SK-N-SH treated with all-trans-retinoic acid at 6 μM for 48 hours (cell line): ENCODE results near the gene GRM5.

Experiments used
- ATAC-seq: fragments of 200-7000 bp; cut with Tn5 transposase; 3 replicates; pipeline ENCODE4 v1.9.1; 2020; ENCODE audit warnings: mild to moderate bottlenecking, moderate library complexity
- ARNTL ChIP-seq: fragments of 450-650 bp; formaldehyde crosslinking; IDR thresholded peaks from 2 replicates; pipeline ENCODE4 v1.5.0; 2020; ENCODE audit warnings: low read depth, mild to moderate bottlenecking, moderate library complexity, borderline replicate concordance
- BACH2 ChIP-seq: fragments of 250-450 bp; sonication (Bioruptor Pico); IDR thresholded peaks from 2 replicates; pipeline ENCODE4 v1.9.0; 2021; ENCODE audit warnings: mild to moderate bottlenecking, borderline replicate concordance
- CREB5 ChIP-seq: fragments of 250-450 bp; sonication (Bioruptor Pico); IDR thresholded peaks from 2 replicates; pipeline ENCODE4 v1.5.1; 2020; ENCODE audit warnings: low read depth, mild to moderate bottlenecking, moderate library complexity
- CSDC2 ChIP-seq: fragments of 250-450 bp; sonication (Bioruptor Pico); IDR thresholded peaks from 2 replicates; pipeline ENCODE4 v1.5.0; 2020; ENCODE audit warnings: mild to moderate bottlenecking, moderate library complexity
- ESRRG ChIP-seq: fragments of 250-450 bp; sonication (Bioruptor Pico); IDR thresholded peaks from 2 replicates; pipeline ENCODE4 v1.6.1; 2021; ENCODE audit warnings: mild to moderate bottlenecking
- GLIS3 ChIP-seq: fragments of 250-450 bp; sonication (Bioruptor Pico); IDR thresholded peaks from 2 replicates; pipeline ENCODE4 v1.5.0; 2020; ENCODE audit warnings: mild to moderate bottlenecking, moderate library complexity
- ISL1 ChIP-seq: fragments of 250-450 bp; sonication (Bioruptor Pico); IDR thresholded peaks from 2 replicates; pipeline ENCODE4 v2.1.2; 2022; ENCODE audit warnings: mild to moderate bottlenecking, moderate library complexity
- OSR1 ChIP-seq: fragments of 250-450 bp; sonication (Bioruptor Pico); IDR thresholded peaks from 2 replicates; pipeline ENCODE4 v1.8.0; 2022; ENCODE audit warnings: moderate library complexity, mild to moderate bottlenecking, inconsistent platforms
- PATZ1 ChIP-seq: fragments of 250-450 bp; sonication (Bioruptor Pico); IDR thresholded peaks from 2 replicates; pipeline ENCODE4 v1.8.0; 2020; ENCODE audit warnings: mild to moderate bottlenecking, moderate library complexity, borderline replicate concordance
- PPARA ChIP-seq: fragments of 250-450 bp; sonication (Bioruptor Pico); IDR thresholded peaks from 2 replicates; pipeline ENCODE4 v1.5.0; 2020; ENCODE audit warnings: mild to moderate bottlenecking, borderline replicate concordance
- RARB ChIP-seq: fragments of 250-450 bp; sonication (Bioruptor Pico); IDR thresholded peaks from 2 replicates; pipeline ENCODE4 v1.8.0; 2021; ENCODE audit warnings: mild to moderate bottlenecking, moderate library complexity
- SNAI2 ChIP-seq: fragments of 250-450 bp; sonication (Bioruptor Pico); IDR thresholded peaks from 2 replicates; pipeline ENCODE4 v1.5.0; 2020; ENCODE audit warnings: mild to moderate bottlenecking, moderate library complexity
- TCF4 ChIP-seq: fragments of 250-450 bp; sonication (Bioruptor Pico); IDR thresholded peaks from 2 replicates; pipeline ENCODE4 v1.8.0; 2021; ENCODE audit warnings: mild to moderate bottlenecking, moderate library complexity, borderline replicate concordance
- TOX ChIP-seq: fragments of 250-450 bp; sonication (Bioruptor Pico); IDR thresholded peaks from 2 replicates; pipeline ENCODE4 v1.8.0; 2021; ENCODE audit warnings: mild to moderate bottlenecking, moderate library complexity, borderline replicate concordance
- TSHZ2 ChIP-seq: fragments of 250-450 bp; sonication (Bioruptor Pico); IDR thresholded peaks from 2 replicates; pipeline ENCODE4 v1.5.0; 2020; ENCODE audit warnings: mild to moderate bottlenecking, moderate library complexity
- ZFP3 ChIP-seq: fragments of 250-450 bp; sonication (Bioruptor Pico); IDR thresholded peaks from 2 replicates; pipeline ENCODE4 v1.5.0; 2020; ENCODE audit warnings: mild to moderate bottlenecking, moderate library complexity
- ZFP30 ChIP-seq: fragments of 450-650 bp; formaldehyde crosslinking; IDR thresholded peaks from 2 replicates; pipeline ENCODE4 v1.5.0; 2022; ENCODE audit warnings: mild to moderate bottlenecking, moderate library complexity
- ZNF565 ChIP-seq: fragments of 450-650 bp; formaldehyde crosslinking; conservative IDR thresholded peaks from 2 replicates; pipeline ENCODE4 v1.5.0; 2020; ENCODE audit warnings: low read depth, mild to moderate bottlenecking, moderate library complexity
- ZNF70 ChIP-seq: fragments of 450-650 bp; formaldehyde crosslinking; IDR thresholded peaks from 2 replicates; pipeline ENCODE4 v1.5.0; 2020; ENCODE audit warnings: mild to moderate bottlenecking, moderate library complexity
- ZNF8 ChIP-seq: fragments of 450-650 bp; formaldehyde crosslinking; IDR thresholded peaks from 2 replicates; pipeline ENCODE4 v1.5.0; 2020; ENCODE audit warnings: mild to moderate bottlenecking, moderate library complexity
- TF ChIP-seq, protein P1 (sequence below): fragments of 250-450 bp; sonication (Bioruptor Pico); IDR thresholded peaks from 2 replicates; pipeline ENCODE4 v1.8.0; 2021; ENCODE audit warnings: low read depth, mild to moderate bottlenecking, moderate library complexity, borderline replicate concordance
- TF ChIP-seq, protein P2 (sequence below): fragments of 250-450 bp; sonication (Bioruptor Pico); IDR thresholded peaks from 2 replicates; pipeline ENCODE4 v1.5.1; 2021; ENCODE audit warnings: mild to moderate bottlenecking, moderate library complexity

The GRM5 gene

DNA sequence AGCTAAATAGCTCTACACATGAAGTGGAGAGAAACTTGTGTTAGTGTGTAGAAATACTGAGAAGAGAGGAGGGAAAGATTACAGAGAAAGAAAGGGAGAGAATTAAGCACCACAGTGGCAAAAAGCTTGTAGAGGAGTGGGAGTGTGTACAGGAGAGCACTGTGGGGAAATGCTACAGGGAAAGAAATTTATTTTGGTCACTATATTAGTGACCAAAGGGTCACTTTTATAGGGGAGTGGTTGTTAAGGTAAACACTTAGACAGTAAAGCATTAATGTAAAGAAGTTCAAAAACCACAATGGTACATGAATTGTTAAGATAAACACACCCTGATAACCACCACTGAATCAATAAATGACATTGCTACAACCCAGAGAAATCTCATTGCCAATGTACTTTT is 421.1 kb downstream of the GRM5 start:
- TF ChIP-seq ZFP30 (CRISPR knock-in tag) (no peak), PATZ1 (no peak), PPARA (CRISPR knock-in tag) (no peak), ZFP3 (CRISPR knock-in tag) (no peak), BACH2 (CRISPR knock-in tag) (no peak), CSDC2 (no peak), CREB5 (no peak), RARB (CRISPR knock-in tag) (no peak), GLIS3 (no peak), ISL1 (CRISPR knock-in tag) (no peak), ZNF565 (CRISPR knock-in tag) (no peak)
- TF ChIP-seq, protein P1, sequence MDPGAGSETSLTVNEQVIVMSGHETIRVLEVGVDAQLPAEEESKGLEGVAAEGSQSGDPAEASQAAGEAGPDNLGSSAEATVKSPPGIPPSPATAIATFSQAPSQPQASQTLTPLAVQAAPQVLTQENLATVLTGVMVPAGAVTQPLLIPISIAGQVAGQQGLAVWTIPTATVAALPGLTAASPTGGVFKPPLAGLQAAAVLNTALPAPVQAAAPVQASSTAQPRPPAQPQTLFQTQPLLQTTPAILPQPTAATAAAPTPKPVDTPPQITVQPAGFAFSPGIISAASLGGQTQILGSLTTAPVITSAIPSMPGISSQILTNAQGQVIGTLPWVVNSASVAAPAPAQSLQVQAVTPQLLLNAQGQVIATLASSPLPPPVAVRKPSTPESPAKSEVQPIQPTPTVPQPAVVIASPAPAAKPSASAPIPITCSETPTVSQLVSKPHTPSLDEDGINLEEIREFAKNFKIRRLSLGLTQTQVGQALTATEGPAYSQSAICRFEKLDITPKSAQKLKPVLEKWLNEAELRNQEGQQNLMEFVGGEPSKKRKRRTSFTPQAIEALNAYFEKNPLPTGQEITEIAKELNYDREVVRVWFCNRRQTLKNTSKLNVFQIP (CRISPR knock-in tag), result no peak
- TF ChIP-seq, protein P2, sequence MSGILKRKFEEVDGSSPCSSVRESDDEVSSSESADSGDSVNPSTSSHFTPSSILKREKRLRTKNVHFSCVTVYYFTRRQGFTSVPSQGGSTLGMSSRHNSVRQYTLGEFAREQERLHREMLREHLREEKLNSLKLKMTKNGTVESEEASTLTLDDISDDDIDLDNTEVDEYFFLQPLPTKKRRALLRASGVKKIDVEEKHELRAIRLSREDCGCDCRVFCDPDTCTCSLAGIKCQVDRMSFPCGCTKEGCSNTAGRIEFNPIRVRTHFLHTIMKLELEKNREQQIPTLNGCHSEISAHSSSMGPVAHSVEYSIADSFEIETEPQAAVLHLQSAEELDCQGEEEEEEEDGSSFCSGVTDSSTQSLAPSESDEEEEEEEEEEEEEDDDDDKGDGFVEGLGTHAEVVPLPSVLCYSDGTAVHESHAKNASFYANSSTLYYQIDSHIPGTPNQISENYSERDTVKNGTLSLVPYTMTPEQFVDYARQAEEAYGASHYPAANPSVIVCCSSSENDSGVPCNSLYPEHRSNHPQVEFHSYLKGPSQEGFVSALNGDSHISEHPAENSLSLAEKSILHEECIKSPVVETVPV, result no peak
- TF ChIP-seq, all 23 proteins: peak for 0
- no peak for ATAC-seq

GRCh38 chr11:88632163-88632562 is 433.6 kb downstream of the GRM5 start:
- no peak for ATAC-seq
- no peak for TF ChIP-seq BACH2 (CRISPR knock-in tag)
- TF ChIP-seq ESRRG (CRISPR knock-in tag), result no peak
- no peak for TF ChIP-seq ISL1 (CRISPR knock-in tag)
- no peak for TF ChIP-seq ZNF565 (CRISPR knock-in tag)
- no peak for TF ChIP-seq ZFP3 (CRISPR knock-in tag)
- no peak for TF ChIP-seq TOX (CRISPR knock-in tag)
- TF ChIP-seq CSDC2, result no peak
- no peak for TF ChIP-seq ARNTL (CRISPR knock-in tag)
- TF ChIP-seq SNAI2, result no peak
- no peak for TF ChIP-seq RARB (CRISPR knock-in tag)
- TF ChIP-seq OSR1 (CRISPR knock-in tag), result no peak
- TF ChIP-seq CREB5, result no peak
- TF ChIP-seq GLIS3, result no peak
- TF ChIP-seq TCF4 (CRISPR knock-in tag), result no peak
- TF ChIP-seq ZFP30 (CRISPR knock-in tag), result no peak
- no peak for TF ChIP-seq TSHZ2 (CRISPR knock-in tag)

DNA sequence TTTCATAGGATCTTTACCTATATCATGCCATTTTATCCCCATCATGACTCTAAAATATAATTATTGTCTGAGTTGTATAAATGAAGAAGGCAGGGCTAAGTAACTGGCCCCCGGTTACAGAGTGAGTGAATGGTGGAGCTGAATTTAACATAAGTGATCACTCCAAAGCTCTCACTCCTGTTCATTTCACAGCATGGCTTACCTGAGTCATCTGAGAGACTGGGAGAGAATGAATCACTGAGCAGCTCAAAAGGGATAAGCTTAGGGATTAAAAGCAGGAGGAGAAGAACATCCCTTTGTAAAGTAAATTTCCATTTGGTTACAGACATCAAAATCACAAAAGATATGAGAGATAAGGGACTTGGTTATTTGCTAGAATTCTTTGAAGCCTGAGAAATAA is 434.3 kb downstream of the GRM5 start:
- no peak for ATAC-seq
- no peak for TF ChIP-seq ZNF565 (CRISPR knock-in tag)
- no peak for TF ChIP-seq TCF4 (CRISPR knock-in tag)
- no peak for TF ChIP-seq ZNF70 (CRISPR knock-in tag)
- TF ChIP-seq, protein P1 (CRISPR knock-in tag), result no peak
- no peak for TF ChIP-seq PATZ1
- TF ChIP-seq RARB (CRISPR knock-in tag), result no peak
- TF ChIP-seq, protein P2, result no peak
- no peak for TF ChIP-seq ZNF8 (CRISPR knock-in tag)
- TF ChIP-seq GLIS3, result no peak
- no peak for TF ChIP-seq ISL1 (CRISPR knock-in tag)
